Cardiac muscle cell (in vitro differentiated cells and primary cell): ENCODE results near the gene CCDC32. TPM values are rescaled to one million over a fixed set of nuclear protein-coding genes. Genes with fewer than 3 reads are reported as not detected.

Experiments used
- DNase-seq, 2 donors: peaks; one replicate each; pipeline versions ENCODE4 v3.0.0 to v3.0.0-alpha.2; 2010 to 2017; ENCODE audit warnings: low read depth in 1 of 2, low spot score in 1 of 2
- H3K27ac ChIP-seq: fragments of 200-600 bp; sonication (generic); 2 replicates; pipeline ENCODE4 v1.5.1; 2016
- H3K27me3 ChIP-seq: fragments of 200-600 bp; sonication (generic); 2 replicates; pipeline ENCODE4 v1.6.0; 2016; ENCODE audit warnings: control low read depth
- H3K36me3 ChIP-seq: fragments of 200-600 bp; sonication (generic); 2 replicates; pipeline ENCODE4 v1.5.1; 2016; ENCODE audit warnings: control low read depth
- H3K4me1 ChIP-seq: fragments of 200-600 bp; sonication (generic); 2 replicates; pipeline ENCODE4 v1.8.1; 2017; ENCODE audit warnings: low read depth, mild to moderate bottlenecking, mixed run types
- H3K4me3 ChIP-seq: fragments of 200-600 bp; sonication (generic); 2 replicates; pipeline ENCODE4 v1.5.1; 2016; ENCODE audit warnings: mild to moderate bottlenecking
- H3K9me3 ChIP-seq: fragments of 200-600 bp; sonication (generic); 2 replicates; pipeline ENCODE4 v1.5.1; 2017; ENCODE audit warnings: low read depth, mild to moderate bottlenecking, control low read depth
- polyA plus RNA-seq: library from polyadenylated mRNA; unstranded; fragments of >200 nt; fragmentation: Nextera tagmentation; extraction: Ambion mirVana; gene quantifications from 2 replicates; pipeline ENCODE4 v1.2.1, GENCODE V29; 2016
- total RNA-seq: library from RNA; depleted of rRNA; stranded (reverse); fragments of >200 nt; gene quantifications from 2 replicates; pipeline ENCODE4 v1.2.3, GENCODE V29; 2016
- TF ChIP-seq, protein P1 (sequence below): IDR thresholded peaks from 2 replicates; pipeline ENCODE4 v1.5.1; 2012; ENCODE audit warnings: low read depth, mild to moderate bottlenecking, low read length

CCDC32 gene
- total and polyA plus RNA-seq, 2 experiments from 2014 or later, result 16.7 to 26.2 TPM

DNA sequence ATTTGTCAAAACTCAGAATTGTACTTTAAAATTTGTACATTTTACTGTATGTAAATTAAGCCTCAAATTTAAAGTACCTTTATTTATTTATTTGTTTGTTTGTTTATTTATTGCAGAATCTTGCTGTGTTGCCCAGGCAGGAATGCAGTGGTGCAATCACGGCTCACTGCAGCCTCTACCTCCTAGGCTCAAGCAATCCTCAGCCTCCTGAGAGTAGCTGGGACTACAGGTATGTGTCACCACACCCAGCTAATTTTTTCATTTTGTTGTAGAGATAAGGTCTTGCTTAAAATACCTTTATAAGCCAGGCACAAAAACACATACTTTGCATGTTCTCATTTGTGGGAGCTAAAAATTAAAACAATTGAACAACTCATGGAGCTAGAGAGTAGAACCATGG is 56.6 kb downstream of the CCDC32 start:
- TF ChIP-seq, protein P1, sequence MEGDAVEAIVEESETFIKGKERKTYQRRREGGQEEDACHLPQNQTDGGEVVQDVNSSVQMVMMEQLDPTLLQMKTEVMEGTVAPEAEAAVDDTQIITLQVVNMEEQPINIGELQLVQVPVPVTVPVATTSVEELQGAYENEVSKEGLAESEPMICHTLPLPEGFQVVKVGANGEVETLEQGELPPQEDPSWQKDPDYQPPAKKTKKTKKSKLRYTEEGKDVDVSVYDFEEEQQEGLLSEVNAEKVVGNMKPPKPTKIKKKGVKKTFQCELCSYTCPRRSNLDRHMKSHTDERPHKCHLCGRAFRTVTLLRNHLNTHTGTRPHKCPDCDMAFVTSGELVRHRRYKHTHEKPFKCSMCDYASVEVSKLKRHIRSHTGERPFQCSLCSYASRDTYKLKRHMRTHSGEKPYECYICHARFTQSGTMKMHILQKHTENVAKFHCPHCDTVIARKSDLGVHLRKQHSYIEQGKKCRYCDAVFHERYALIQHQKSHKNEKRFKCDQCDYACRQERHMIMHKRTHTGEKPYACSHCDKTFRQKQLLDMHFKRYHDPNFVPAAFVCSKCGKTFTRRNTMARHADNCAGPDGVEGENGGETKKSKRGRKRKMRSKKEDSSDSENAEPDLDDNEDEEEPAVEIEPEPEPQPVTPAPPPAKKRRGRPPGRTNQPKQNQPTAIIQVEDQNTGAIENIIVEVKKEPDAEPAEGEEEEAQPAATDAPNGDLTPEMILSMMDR, result no peak
- Histone ChIP-seq H3K27me3 (peaks cover 42% of the 10 kb centered on the region), H3K27ac (no peak overlapping the region), H3K36me3 (no peaks in the 10 kb centered on the region), H3K4me3 (no peak overlapping the region), H3K4me1 (peaks cover 6% of the 10 kb centered on the region), H3K9me3 (no peaks in the 10 kb centered on the region)
- DNase-seq, result no peak

DNA sequence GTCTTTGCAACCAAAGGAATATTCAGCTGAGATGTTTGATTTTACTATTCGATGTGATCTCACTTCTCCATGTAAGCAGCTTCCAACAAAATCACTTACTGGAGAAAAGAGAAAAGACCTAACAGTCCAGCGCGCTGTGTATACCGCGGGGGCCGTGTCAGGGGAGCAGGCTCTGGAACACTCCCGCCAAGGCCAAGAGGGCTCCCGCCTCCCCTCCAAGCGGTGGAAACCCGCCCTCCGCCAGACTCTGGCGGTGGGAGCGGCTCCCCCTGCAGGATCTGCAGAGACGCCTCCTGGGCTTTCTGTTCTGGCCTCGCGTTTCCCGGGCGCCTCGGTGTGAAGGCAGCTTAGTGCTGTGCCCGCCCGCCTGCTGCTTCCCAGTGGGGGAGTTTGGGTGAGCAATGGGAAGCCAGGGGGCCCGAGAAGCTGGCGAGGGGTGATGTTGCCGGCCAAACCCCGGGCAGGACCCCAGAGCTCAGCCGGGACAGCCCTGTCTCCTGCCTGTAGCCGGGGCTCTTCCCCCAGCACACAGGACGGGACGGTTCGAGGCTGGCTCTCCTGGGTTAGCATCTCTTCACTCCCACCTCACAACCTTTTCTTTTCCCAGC is 57.8 kb downstream of the CCDC32 start:
- Histone ChIP-seq H3K4me3 (no peak overlapping the region), H3K36me3 (no peaks in the 10 kb centered on the region), H3K27ac (no peak overlapping the region), H3K4me1 (peaks cover 6% of the 10 kb centered on the region), H3K27me3 (peaks cover 40% of the 10 kb centered on the region), H3K9me3 (no peaks in the 10 kb centered on the region)
- DNase-seq, result peak; percentile 82 to 91
- TF ChIP-seq, protein P1, result peak; percentile 86

Other genes starting within 250 kb of the CCDC32 start
- gene INAFM2, start 241.3 kb downstream of the CCDC32 start, total RNA-seq, result 133 and 217 TPM in 2 replicates
- gene INAFM2, start 241.3 kb downstream of the CCDC32 start, polyA plus RNA-seq, result 186 and 330 TPM in 2 replicates
- gene CCDC9B, start 224.1 kb downstream of the CCDC32 start, total RNA-seq, result 8.2 and 9.6 TPM in 2 replicates
- gene CCDC9B, start 224.1 kb downstream of the CCDC32 start, polyA plus RNA-seq, result 12.5 and 14.6 TPM in 2 replicates
- gene PHGR1, start 214.0 kb downstream of the CCDC32 start, total RNA-seq, result not detected in 2 replicates
- gene PHGR1, start 214.0 kb downstream of the CCDC32 start, polyA plus RNA-seq, result not detected in 2 replicates
- gene DISP2, start 206.8 kb downstream of the CCDC32 start, total RNA-seq, result 0.15 and 0.21 TPM in 2 replicates
- 0.05 TPM in 1 of 2 replicates, not detected in the other for gene DISP2, start 206.8 kb downstream of the CCDC32 start, polyA plus RNA-seq
- 25.6 and 84.3 TPM in 2 replicates for gene KNSTRN, start 182.3 kb downstream of the CCDC32 start, total RNA-seq
- gene KNSTRN, start 182.3 kb downstream of the CCDC32 start, polyA plus RNA-seq, result 23.0 and 76.5 TPM in 2 replicates
- gene IVD, start 159.2 kb downstream of the CCDC32 start, total RNA-seq, result 75.2 and 96.1 TPM in 2 replicates
- gene IVD, start 159.2 kb downstream of the CCDC32 start, polyA plus RNA-seq, result 114 and 130 TPM in 2 replicates
- 22.9 and 29.3 TPM in 2 replicates for gene BAHD1, start 124.1 kb downstream of the CCDC32 start, total RNA-seq
- 14.9 and 15.7 TPM in 2 replicates for gene BAHD1, start 124.1 kb downstream of the CCDC32 start, polyA plus RNA-seq
- 18.3 and 24.4 TPM in 2 replicates for gene CHST14, start 94.1 kb downstream of the CCDC32 start, total RNA-seq
- 22.1 and 26.0 TPM in 2 replicates for gene CHST14, start 94.1 kb downstream of the CCDC32 start, polyA plus RNA-seq
- 20.3 and 22.7 TPM in 2 replicates for gene RPUSD2, start 4.3 kb upstream of the CCDC32 start, total RNA-seq
- 19.7 and 20.3 TPM in 2 replicates for gene RPUSD2, start 4.3 kb upstream of the CCDC32 start, polyA plus RNA-seq
- 1.7 and 15.2 TPM in 2 replicates for gene KNL1, start 29.2 kb upstream of the CCDC32 start, total RNA-seq
- 1.4 and 12.1 TPM in 2 replicates for gene KNL1, start 29.2 kb upstream of the CCDC32 start, polyA plus RNA-seq
- 6.0 and 6.2 TPM in 2 replicates for gene RAD51, start 130.1 kb upstream of the CCDC32 start, total RNA-seq
- 10.6 and 17.5 TPM in 2 replicates for gene RAD51, start 130.1 kb upstream of the CCDC32 start, polyA plus RNA-seq
- 16.8 and 21.1 TPM in 2 replicates for gene RMDN3, start 190.2 kb upstream of the CCDC32 start, total RNA-seq
- gene RMDN3, start 190.2 kb upstream of the CCDC32 start, polyA plus RNA-seq, result 24.5 and 28.6 TPM in 2 replicates
- 66.7 and 129 TPM in 2 replicates for gene GCHFR, start 199.0 kb upstream of the CCDC32 start, total RNA-seq
- gene GCHFR, start 199.0 kb upstream of the CCDC32 start, polyA plus RNA-seq, result 86.2 and 126 TPM in 2 replicates
- 1.2 and 1.6 TPM in 2 replicates for gene C15orf62, start 204.9 kb upstream of the CCDC32 start, total RNA-seq
- 1.5 and 2.8 TPM in 2 replicates for gene C15orf62, start 204.9 kb upstream of the CCDC32 start, polyA plus RNA-seq
- 21.0 and 41.3 TPM in 2 replicates for gene ZFYVE19, start 242.0 kb upstream of the CCDC32 start, total RNA-seq
- gene ZFYVE19, start 242.0 kb upstream of the CCDC32 start, polyA plus RNA-seq, result 23.4 and 33.8 TPM in 2 replicates
- 45.1 and 58.2 TPM in 2 replicates for gene DNAJC17, start 242.4 kb upstream of the CCDC32 start, total RNA-seq
- gene DNAJC17, start 242.4 kb upstream of the CCDC32 start, polyA plus RNA-seq, result 57.2 and 71.3 TPM in 2 replicates